GM23338 (cell line): Measurements from ENCODE around the gene MYO3B. TPM values are rescaled to one million over a fixed set of nuclear protein-coding genes. Genes with fewer than 3 reads are reported as not detected.
A peak's percentile ranks its signal among the peaks of the same experiment; 100 is the strongest.

Source experiments
- ATAC-seq: fragments of 200-7000 bp; cut with Tn5 transposase; 3 replicates; pipeline ENCODE4 v1.9.1; 2020
- DNase-seq: peaks from one replicate; pipeline ENCODE4 v3.0.0-alpha.2; 2015; ENCODE audit warnings: low spot score
- H2AFZ ChIP-seq: fragments of 200-600 bp; sonication (generic); 2 replicates; pipeline ENCODE4 v1.8.0; 2016; ENCODE audit warnings: antibody characterized with exemption, mild to moderate bottlenecking, moderate library complexity
- H3F3A ChIP-seq: fragments of 200-600 bp; sonication (generic); replicated peaks from 2 replicates; pipeline ENCODE4 v1.8.0; 2017; ENCODE audit warnings: antibody characterized with exemption, mixed run types, low read depth
- H3K27ac ChIP-seq: fragments of 200-600 bp; sonication (generic); 2 replicates; pipeline ENCODE4 v1.6.1; 2016; ENCODE audit warnings: low read depth
- H3K27me3 ChIP-seq: fragments of 200-600 bp; sonication (generic); 2 replicates; pipeline ENCODE4 v1.8.0; 2016; ENCODE audit warnings: mild to moderate bottlenecking, mixed run types, moderate library complexity; ENCODE audit not compliant: insufficient read depth
- H3K36me3 ChIP-seq: fragments of 200-600 bp; sonication (generic); 2 replicates; pipeline ENCODE4 v1.8.0; 2016; ENCODE audit warnings: mild to moderate bottlenecking; ENCODE audit not compliant: insufficient read depth
- H3K4me1 ChIP-seq: fragments of 200-600 bp; sonication (generic); 2 replicates; pipeline ENCODE4 v1.8.0; 2016; ENCODE audit warnings: mild to moderate bottlenecking, moderate library complexity; ENCODE audit not compliant: insufficient read depth
- H3K4me2 ChIP-seq: fragments of 200-600 bp; sonication (generic); 2 replicates; pipeline ENCODE4 v1.7.1; 2017; ENCODE audit warnings: mixed run types
- H3K4me3 ChIP-seq: fragments of 200-600 bp; sonication (generic); 2 replicates; pipeline ENCODE4 v1.6.1; 2016; ENCODE audit warnings: mixed run types
- H3K79me2 ChIP-seq: fragments of 200-600 bp; sonication (generic); replicated peaks from 2 replicates; pipeline ENCODE4 v1.8.0; 2017; ENCODE audit warnings: mild to moderate bottlenecking; ENCODE audit not compliant: insufficient read depth
- H3K9me2 ChIP-seq: fragments of 200-600 bp; sonication (generic); 2 replicates; pipeline ENCODE4 v1.8.0; 2017; ENCODE audit not compliant: insufficient read depth
- H4K20me1 ChIP-seq: fragments of 200-600 bp; sonication (generic); replicated peaks from 2 replicates; pipeline ENCODE4 v1.8.0; 2017; ENCODE audit warnings: mild to moderate bottlenecking; ENCODE audit not compliant: insufficient read depth
- H3K27ac Mint-ChIP-seq: 2 replicates; pipeline ENCODE4 v1.8.0; 2020; ENCODE audit warnings: inconsistent platforms, mild to moderate bottlenecking, moderate library complexity, mixed read lengths
- H3K27me3 Mint-ChIP-seq: 3 replicates; pipeline ENCODE4 v1.8.0; 2022; ENCODE audit warnings: low read depth, mild to moderate bottlenecking, moderate library complexity, mixed read lengths, inconsistent platforms; ENCODE audit not compliant: insufficient read depth, poor library complexity
- H3K36me3 Mint-ChIP-seq: 3 replicates; pipeline ENCODE4 v1.8.0; 2021; ENCODE audit warnings: low read depth, mild to moderate bottlenecking, inconsistent platforms, moderate library complexity, mixed read lengths
- H3K4me1 Mint-ChIP-seq: 3 replicates; pipeline ENCODE4 v1.8.0; 2020; ENCODE audit warnings: mild to moderate bottlenecking, inconsistent platforms, mixed read lengths
- H3K4me3 Mint-ChIP-seq: 3 replicates; pipeline ENCODE4 v1.8.0; 2021; ENCODE audit warnings: moderate library complexity, mild to moderate bottlenecking, inconsistent platforms, mixed read lengths
- H3K9me3 Mint-ChIP-seq: 3 replicates; pipeline ENCODE4 v1.8.0; 2020; ENCODE audit warnings: moderate library complexity, mild to moderate bottlenecking, inconsistent platforms, mixed read lengths
- CTCF ChIP-seq, 2 experiments: fragments of 200-600 bp in 1 of 2; sonication (generic) in 1 of 2; conservative IDR thresholded peaks; 2 replicates each; pipeline versions ENCODE4 v1.5.1 to v1.6.1; 2016 to 2017; ENCODE audit warnings: antibody characterized with exemption in 2 of 2, low read depth in 2 of 2, mild to moderate bottlenecking in 2 of 2, moderate library complexity in 1 of 2
- ETS1 ChIP-seq: IDR thresholded peaks from 2 replicates; pipeline ENCODE4 v1.6.1; 2016; ENCODE audit warnings: antibody characterized with exemption
- EZH2phosphoT487 ChIP-seq: fragments of 200-600 bp; sonication (generic); IDR thresholded peaks from one replicate; pipeline ENCODE4 v1.8.1; 2018; ENCODE audit warnings: antibody characterized with exemption; ENCODE audit not compliant: unreplicated experiment
- POLR2AphosphoS5 ChIP-seq: IDR thresholded peaks from 2 replicates; pipeline ENCODE4 v1.6.1; 2016; ENCODE audit warnings: antibody characterized with exemption, low read depth
- REST ChIP-seq: IDR thresholded peaks from one replicate; pipeline ENCODE4 v1.6.1; 2018; ENCODE audit warnings: antibody characterized with exemption; ENCODE audit not compliant: unreplicated experiment
- STAT1 ChIP-seq: IDR thresholded peaks from one replicate; pipeline ENCODE4 v1.6.1; 2016; ENCODE audit warnings: antibody characterized with exemption; ENCODE audit not compliant: unreplicated experiment
- ZNF114 ChIP-seq: fragments of 250-450 bp; sonication (Bioruptor Pico); IDR thresholded peaks from 2 replicates; pipeline ENCODE4 v1.5.0; 2020; ENCODE audit warnings: mild to moderate bottlenecking, moderate library complexity
- polyA plus RNA-seq: library from polyadenylated mRNA; unstranded; fragments of >200 nt; fragmentation: Nextera tagmentation; extraction: Ambion mirVana; gene quantifications from 2 replicates; pipeline ENCODE4 v1.2.1, GENCODE V29; 2016
- total RNA-seq: library from RNA; depleted of rRNA; stranded (reverse); fragments of >200 nt; shearing (Covaris generic); gene quantifications from 2 replicates; pipeline ENCODE4 v1.2.3, GENCODE V29; 2014

The MYO3B gene
- total and polyA plus RNA-seq, 2 experiments from 2014 or later: 0.42 TPM; not detected in 1

- Histone ChIP-seq H4K20me1 (no peaks in the 10 kb centered on the region), H3K79me2 (no peaks in the 10 kb centered on the region), H3K4me2 (no peak overlapping the region), H3K27ac (no peak overlapping the region), H3K9me2 (no peaks in the 10 kb centered on the region; the same call in 1 of the 2 replicates), H3K27me3 (no peaks in the 10 kb centered on the region), H2AFZ (peak overlapping the region; percentile 43; the same call in 1 of the 2 replicates), H3F3A (no peaks in the 10 kb centered on the region), H3K4me1 (no peaks in the 10 kb centered on the region), H3K4me3 (no peak overlapping the region), H3K36me3 (no peaks in the 10 kb centered on the region)
- H3K36me3 Mint-ChIP-seq: no peaks in the 10 kb centered on the region
- TF ChIP-seq ZNF114: no peak
- DNase-seq (no peak), ATAC-seq (no peak)
- H3K4me3 Mint-ChIP-seq: no peak overlapping the region
- no peak overlapping the region for H3K27ac Mint-ChIP-seq
- peaks cover 16% of the 10 kb centered on the region for H3K4me1 Mint-ChIP-seq
- no peaks in the 10 kb centered on the region for H3K9me3 Mint-ChIP-seq
- H3K27me3 Mint-ChIP-seq: no peaks in the 10 kb centered on the region
Measured at GRCh38 chr2:170307555-170308351, 129.8 kb downstream of the MYO3B start.

GRCh38 chr2:170310876-170311502 is 133.0 kb downstream of the MYO3B start:
- no peak for DNase-seq
- H4K20me1 ChIP-seq: no peaks in the 10 kb centered on the region
- no peaks in the 10 kb centered on the region for H3K4me1 ChIP-seq
- TF ChIP-seq ZNF114 (no peak), CTCF (conservative IDR thresholded peaks at IDR 0.05; ENCODE audit: low read depth in 2 of 2) (no peak), REST (no peak), EZH2phosphoT487 (no peak), POLR2AphosphoS5 (no peak), STAT1 (no peak), ETS1 (no peak)
- Mint-ChIP-seq H3K27me3 (no peaks in the 10 kb centered on the region), H3K27ac (no peak overlapping the region), H3K36me3 (no peaks in the 10 kb centered on the region), H3K4me1 (peaks cover 12% of the 10 kb centered on the region; the same call in 2 of the 3 replicates), H3K4me3 (no peak overlapping the region), H3K9me3 (no peaks in the 10 kb centered on the region)
- H3F3A ChIP-seq: no peaks in the 10 kb centered on the region
- H3K79me2 ChIP-seq: no peaks in the 10 kb centered on the region
- no peak for ATAC-seq
- no peak overlapping the region for H2AFZ ChIP-seq
- no peak overlapping the region for H3K27ac ChIP-seq
- no peak overlapping the region for H3K4me2 ChIP-seq
- no peaks in the 10 kb centered on the region for H3K27me3 ChIP-seq
- no peaks in the 10 kb centered on the region for H3K9me2 ChIP-seq
- H3K4me3 ChIP-seq: no peak overlapping the region
- no peaks in the 10 kb centered on the region for H3K36me3 ChIP-seq
